Sigmoid colon (tissue), 7 donors: Measurements from ENCODE around the gene PRDM16. TPM values are rescaled to one million over a fixed set of nuclear protein-coding genes. Genes with fewer than 3 reads are reported as not detected.
A peak's percentile ranks its signal among the peaks of the same experiment; 100 is the strongest.

ENCODE experiments used
- DNase-seq: peaks from one replicate; pipeline ENCODE4 v3.0.0-alpha.2; 2019
- H3K27ac ChIP-seq, 4 donors: fragments of 200-600 bp; sonication (generic); one replicate each; pipeline ENCODE4 v1.5.1; 2016 to 2019; ENCODE audit warnings: mild to moderate bottlenecking in 1 of 4
- H3K27me3 ChIP-seq, 3 donors: fragments of 200-600 bp; sonication (generic); one replicate each; pipeline ENCODE4 v1.5.1; 2019; ENCODE audit warnings: mild to moderate bottlenecking in 1 of 3
- H3K36me3 ChIP-seq, 4 donors: fragments of 200-600 bp; sonication (generic); one replicate each; pipeline ENCODE4 v1.5.1; 2016 to 2019
- H3K4me1 ChIP-seq, 4 donors: fragments of 200-600 bp; sonication (generic); one replicate each; pipeline ENCODE4 v1.5.1; 2017 to 2019
- H3K4me3 ChIP-seq, 4 donors: fragments of 200-600 bp; sonication (generic); one replicate each; pipeline ENCODE4 v1.5.1; 2017 to 2019; ENCODE audit warnings: mild to moderate bottlenecking in 2 of 4, moderate library complexity in 1 of 4
- H3K9me3 ChIP-seq, 4 donors: fragments of 200-600 bp in 3 of 4; sonication (generic) in 3 of 4; one replicate each; pipeline versions ENCODE4 v1.5.1 to v1.6.1; 2013 to 2019
- EP300 ChIP-seq, 4 donors: sonication (generic); formaldehyde crosslinking; IDR thresholded peaks; one replicate each; pipeline ENCODE4 v1.6.1; 2017; ENCODE audit warnings: antibody characterized with exemption in 4 of 4
- POLR2A ChIP-seq, 2 donors: fragments of 450-650 bp; IDR thresholded peaks; one replicate each; pipeline ENCODE4 v1.6.1; 2016; ENCODE audit warnings: antibody characterized with exemption in 2 of 2, mild to moderate bottlenecking in 2 of 2, moderate library complexity in 2 of 2
- POLR2AphosphoS5 ChIP-seq, 4 donors: sonication (generic); formaldehyde crosslinking; IDR thresholded peaks; one replicate each; pipeline ENCODE4 v1.6.1; 2017; ENCODE audit warnings: antibody characterized with exemption in 4 of 4
- WGBS, 2 donors: extraction: QIAGEN DNeasy Blood & Tissue Kit; methylation state at CpG; one replicate each; pipeline ENCODE4 v1.1.7; 2013; 5-methylcytosine and 5-hydroxymethylcytosine counted together
- intact Hi-C: fragments of 100-400 bp; cut with DNase I; formaldehyde crosslinking; loops from one replicate; pipeline ENCODE4 v1.15.1; 2023
- polyA plus RNA-seq, 3 donors: library from polyadenylated mRNA; stranded (reverse); fragments of 200-250 nt; gene quantifications; one replicate each; pipeline ENCODE4 v1.2.3, GENCODE V29; 2013
- total RNA-seq, 4 donors: library from RNA; depleted of rRNA; stranded (reverse); fragments of >200 nt; gene quantifications; one replicate each; pipeline ENCODE4 v1.1.0, GENCODE V29; 2016
- TF ChIP-seq, protein P1 (sequence below), 4 experiments: fragments of 450-650 bp in 3 of 4; fragments of 200-600 bp in 1 of 4; IDR thresholded peaks; one replicate each; pipeline ENCODE4 v1.5.1; 2016 to 2019; ENCODE audit warnings: antibody characterized with exemption in 4 of 4, mild to moderate bottlenecking in 3 of 4, moderate library complexity in 2 of 4
- donor health status: healthy with polysubstance abuse.
- donor health status: Bipolar disorder and iron deficiency.
- donor health status: healthy.

The PRDM16 gene
- total and polyA plus RNA-seq, 7 donors: under 0.01 to 1.7 (median 0.49) TPM

DNA sequence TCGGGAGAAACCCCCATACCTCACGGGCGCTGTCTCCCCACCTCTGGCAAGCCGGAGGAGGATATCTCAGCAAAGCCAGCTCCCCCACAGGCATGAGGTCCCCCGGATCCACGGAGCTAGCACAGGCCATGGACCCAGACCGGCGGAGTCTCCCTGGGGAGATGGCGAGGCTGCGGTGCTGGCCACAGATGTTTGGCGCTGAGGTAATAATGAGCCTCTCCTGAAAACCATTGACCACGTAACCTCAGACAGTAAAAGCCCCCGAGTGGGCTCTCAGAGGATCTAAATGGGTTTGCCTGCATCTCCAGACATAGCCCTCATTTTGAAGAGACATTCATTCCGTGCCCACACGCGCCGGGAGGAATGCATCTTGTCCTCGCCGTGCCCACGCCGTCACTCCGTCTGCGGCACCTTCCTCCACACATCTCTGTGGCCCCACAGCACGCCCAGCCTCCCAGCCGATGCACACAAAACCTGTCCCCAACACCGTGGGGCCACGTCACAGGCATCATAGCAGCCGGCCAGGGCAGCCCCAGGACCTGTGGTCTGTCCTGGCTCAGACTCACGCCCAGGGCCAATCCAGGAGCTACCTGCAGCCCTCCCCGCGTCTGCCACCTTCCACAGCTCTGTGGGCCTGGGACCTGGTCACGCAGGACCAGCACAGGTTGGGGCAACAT lies 150.9 kb downstream of the PRDM16 start:
- intact Hi-C loops: no loop called here
- 78 to 88% methylated on average over 32 of the region's 32 CpGs for WGBS, 2 donors
- H3K9me3 ChIP-seq: no peaks in the 10 kb centered on the region
- no peaks in the 10 kb centered on the region for H3K36me3 ChIP-seq
- no peak overlapping the region for H3K4me3 ChIP-seq
- no peak for DNase-seq
- TF ChIP-seq POLR2A (IDR thresholded peaks at IDR 0.05) (no peak), EP300 (IDR thresholded peaks at IDR 0.05) (no peak), POLR2AphosphoS5 (IDR thresholded peaks at IDR 0.05) (no peak)
- TF ChIP-seq, protein P1, sequence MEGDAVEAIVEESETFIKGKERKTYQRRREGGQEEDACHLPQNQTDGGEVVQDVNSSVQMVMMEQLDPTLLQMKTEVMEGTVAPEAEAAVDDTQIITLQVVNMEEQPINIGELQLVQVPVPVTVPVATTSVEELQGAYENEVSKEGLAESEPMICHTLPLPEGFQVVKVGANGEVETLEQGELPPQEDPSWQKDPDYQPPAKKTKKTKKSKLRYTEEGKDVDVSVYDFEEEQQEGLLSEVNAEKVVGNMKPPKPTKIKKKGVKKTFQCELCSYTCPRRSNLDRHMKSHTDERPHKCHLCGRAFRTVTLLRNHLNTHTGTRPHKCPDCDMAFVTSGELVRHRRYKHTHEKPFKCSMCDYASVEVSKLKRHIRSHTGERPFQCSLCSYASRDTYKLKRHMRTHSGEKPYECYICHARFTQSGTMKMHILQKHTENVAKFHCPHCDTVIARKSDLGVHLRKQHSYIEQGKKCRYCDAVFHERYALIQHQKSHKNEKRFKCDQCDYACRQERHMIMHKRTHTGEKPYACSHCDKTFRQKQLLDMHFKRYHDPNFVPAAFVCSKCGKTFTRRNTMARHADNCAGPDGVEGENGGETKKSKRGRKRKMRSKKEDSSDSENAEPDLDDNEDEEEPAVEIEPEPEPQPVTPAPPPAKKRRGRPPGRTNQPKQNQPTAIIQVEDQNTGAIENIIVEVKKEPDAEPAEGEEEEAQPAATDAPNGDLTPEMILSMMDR (IDR thresholded peaks at IDR 0.05): no peak
- peak overlapping the region in 2 of 4 donors; percentile 6 to 39 for H3K27ac ChIP-seq
- peaks cover 0 to 38% (median 30%) of the 10 kb centered on the region in 4 donors for H3K4me1 ChIP-seq
- peaks cover 0 to 87% (median 25%) of the 10 kb centered on the region in 3 donors for H3K27me3 ChIP-seq

DNA sequence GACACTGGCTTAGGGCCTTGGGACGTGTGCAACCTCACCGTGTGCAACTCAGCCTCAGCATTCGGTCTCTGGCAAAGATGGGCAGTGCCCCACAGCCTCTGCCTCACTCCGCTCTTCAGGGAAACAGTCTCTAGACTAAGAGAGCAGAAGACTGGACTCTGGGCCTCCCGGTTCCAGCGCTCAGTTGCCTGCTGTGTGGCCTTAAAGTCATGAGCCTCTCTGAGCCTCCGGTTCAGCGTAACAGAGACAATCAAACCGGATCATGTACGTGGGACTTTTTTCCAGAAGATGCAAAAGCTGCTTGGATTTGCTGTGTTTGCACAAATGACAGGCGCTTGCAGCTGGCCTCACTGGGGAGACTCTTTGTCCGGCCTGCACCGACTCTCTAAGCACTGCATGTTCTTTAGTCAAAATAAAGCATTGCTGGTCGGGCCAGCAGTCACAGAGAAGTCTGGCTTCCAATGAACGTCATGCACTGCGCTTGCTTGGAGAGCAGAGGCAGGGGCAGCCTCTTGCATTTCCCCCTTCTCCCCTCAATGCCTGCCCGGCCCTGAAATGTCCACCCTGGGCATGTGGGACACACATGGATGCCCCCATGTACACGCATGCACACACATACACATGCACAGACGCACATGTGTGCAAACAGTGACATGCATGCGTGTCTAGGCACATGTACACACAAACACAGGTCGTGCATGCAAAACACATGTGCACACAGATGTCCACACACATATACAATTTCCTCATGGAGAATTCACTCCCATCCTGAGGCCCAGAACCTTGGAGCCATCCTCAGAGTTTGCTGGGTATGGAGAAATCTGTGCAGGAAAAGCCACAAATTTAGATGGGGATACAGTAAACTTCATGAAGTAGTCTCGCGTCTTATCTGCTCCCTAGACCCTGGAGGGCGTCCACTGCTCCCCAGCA lies 152.4 kb downstream of the PRDM16 start:
- H3K4me1 ChIP-seq: peaks cover 0 to 42% (median 36%) of the 10 kb centered on the region in 4 donors
- no peak for DNase-seq
- no peak for TF ChIP-seq POLR2A (IDR thresholded peaks at IDR 0.05)
- no peak for TF ChIP-seq POLR2AphosphoS5 (IDR thresholded peaks at IDR 0.05)
- TF ChIP-seq, protein P1 (IDR thresholded peaks at IDR 0.05): no peak
- no peak for TF ChIP-seq EP300 (IDR thresholded peaks at IDR 0.05)
- no peak overlapping the region for H3K27ac ChIP-seq
- H3K36me3 ChIP-seq: no peaks in the 10 kb centered on the region
- H3K9me3 ChIP-seq: no peaks in the 10 kb centered on the region
- 66 to 70% methylated on average over 24 of the region's 24 CpGs for WGBS, 2 donors
- intact Hi-C loops: no loop called here
- peaks cover 8 to 88% (median 40%) of the 10 kb centered on the region in 3 donors for H3K27me3 ChIP-seq
- H3K4me3 ChIP-seq: no peak overlapping the region

DNA sequence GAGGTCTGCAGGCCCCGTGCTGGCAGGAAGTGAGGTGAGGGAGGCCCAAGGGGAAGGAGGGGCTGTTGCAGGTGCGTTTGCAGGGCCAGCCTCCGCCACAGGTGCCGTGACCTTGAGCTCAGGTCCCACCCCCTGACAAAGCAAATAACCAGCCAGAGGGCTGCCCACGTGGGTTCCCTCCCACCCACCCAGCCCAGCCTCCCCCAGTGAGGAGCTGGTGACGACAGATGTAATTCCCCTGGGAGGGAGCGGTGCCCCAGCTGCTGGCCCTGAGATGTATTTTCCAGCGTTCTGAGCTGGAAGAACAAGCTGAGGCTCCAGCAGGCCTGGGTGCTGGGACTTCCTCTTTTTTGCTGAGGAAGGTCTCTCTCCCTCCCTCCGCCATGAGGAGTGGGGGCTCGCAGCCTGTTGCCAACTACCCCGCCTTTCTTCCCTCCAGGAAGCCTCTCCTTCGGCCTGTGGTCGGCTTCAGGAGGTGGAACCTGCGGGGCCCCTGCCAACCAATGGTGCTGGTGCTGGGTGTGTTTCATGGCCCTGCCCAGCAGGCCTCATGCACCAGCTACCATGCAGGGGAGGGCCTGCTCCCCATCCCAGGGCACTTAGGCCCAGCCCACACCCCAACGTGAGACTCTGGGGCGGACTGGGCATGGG lies 153.2 kb downstream of the PRDM16 start:
- no peak overlapping the region for H3K27ac ChIP-seq

DNA sequence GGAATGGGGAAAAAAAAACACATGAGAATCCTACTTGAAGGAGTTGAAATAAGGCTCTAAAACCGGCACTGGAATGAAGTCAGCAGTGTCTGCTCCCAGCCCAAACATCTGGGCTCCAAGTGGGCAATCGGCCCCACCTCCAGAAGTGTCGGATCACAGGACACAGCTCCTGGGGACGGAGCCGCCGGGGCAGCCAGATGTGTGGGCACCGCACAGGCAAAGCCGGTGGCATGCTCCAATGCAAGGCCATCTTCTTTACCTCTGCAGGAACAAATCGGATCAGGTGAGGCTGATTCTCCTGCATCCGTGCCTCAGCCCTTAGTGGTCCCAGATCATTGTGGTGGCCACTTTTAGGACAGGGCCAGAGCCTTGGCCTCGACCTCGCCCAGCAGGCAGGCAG lies 156.7 kb downstream of the PRDM16 start:
- Histone ChIP-seq H3K27ac (no peak overlapping the region), H3K27me3 (peaks cover 25 to 89% (median 80%) of the 10 kb centered on the region in 3 donors), H3K4me1 (peaks cover 2 to 16% (median 14%) of the 10 kb centered on the region in 4 donors), H3K4me3 (no peak overlapping the region), H3K36me3 (no peaks in the 10 kb centered on the region), H3K9me3 (no peaks in the 10 kb centered on the region)
- intact Hi-C loops: no loop called here
- DNase-seq: no peak
- 76 to 85% methylated on average over 12 of the region's 12 CpGs for WGBS, 2 donors
- TF ChIP-seq, protein P1 (IDR thresholded peaks at IDR 0.05): no peak
- TF ChIP-seq EP300 (IDR thresholded peaks at IDR 0.05): no peak
- TF ChIP-seq POLR2A (IDR thresholded peaks at IDR 0.05): no peak
- no peak for TF ChIP-seq POLR2AphosphoS5 (IDR thresholded peaks at IDR 0.05)

More for the DNA sequence above, 153.2 kb downstream of the PRDM16 start:
- Histone ChIP-seq H3K4me1 (peaks cover 2 to 42% (median 37%) of the 10 kb centered on the region in 4 donors), H3K9me3 (no peaks in the 10 kb centered on the region), H3K36me3 (no peaks in the 10 kb centered on the region), H3K4me3 (no peak overlapping the region), H3K27me3 (peaks cover 11 to 88% (median 47%) of the 10 kb centered on the region in 3 donors)
- DNase-seq: no peak
- intact Hi-C loops: no loop called here
- TF ChIP-seq POLR2AphosphoS5 (IDR thresholded peaks at IDR 0.05) (no peak), POLR2A (IDR thresholded peaks at IDR 0.05) (no peak), EP300 (IDR thresholded peaks at IDR 0.05) (no peak)
- TF ChIP-seq, protein P1 (IDR thresholded peaks at IDR 0.05): no peak
- WGBS, 2 donors: 9 to 17% methylated on average over 16 of the region's 16 CpGs
